Measurements from ENCODE around the gene PLK3.
"Not testable (repeated sequence)": the region's sequence is repeated elsewhere in the genome, so short reads cannot be mapped to it uniquely, and the experiment has no call there.

The PLK3 gene

DNA sequence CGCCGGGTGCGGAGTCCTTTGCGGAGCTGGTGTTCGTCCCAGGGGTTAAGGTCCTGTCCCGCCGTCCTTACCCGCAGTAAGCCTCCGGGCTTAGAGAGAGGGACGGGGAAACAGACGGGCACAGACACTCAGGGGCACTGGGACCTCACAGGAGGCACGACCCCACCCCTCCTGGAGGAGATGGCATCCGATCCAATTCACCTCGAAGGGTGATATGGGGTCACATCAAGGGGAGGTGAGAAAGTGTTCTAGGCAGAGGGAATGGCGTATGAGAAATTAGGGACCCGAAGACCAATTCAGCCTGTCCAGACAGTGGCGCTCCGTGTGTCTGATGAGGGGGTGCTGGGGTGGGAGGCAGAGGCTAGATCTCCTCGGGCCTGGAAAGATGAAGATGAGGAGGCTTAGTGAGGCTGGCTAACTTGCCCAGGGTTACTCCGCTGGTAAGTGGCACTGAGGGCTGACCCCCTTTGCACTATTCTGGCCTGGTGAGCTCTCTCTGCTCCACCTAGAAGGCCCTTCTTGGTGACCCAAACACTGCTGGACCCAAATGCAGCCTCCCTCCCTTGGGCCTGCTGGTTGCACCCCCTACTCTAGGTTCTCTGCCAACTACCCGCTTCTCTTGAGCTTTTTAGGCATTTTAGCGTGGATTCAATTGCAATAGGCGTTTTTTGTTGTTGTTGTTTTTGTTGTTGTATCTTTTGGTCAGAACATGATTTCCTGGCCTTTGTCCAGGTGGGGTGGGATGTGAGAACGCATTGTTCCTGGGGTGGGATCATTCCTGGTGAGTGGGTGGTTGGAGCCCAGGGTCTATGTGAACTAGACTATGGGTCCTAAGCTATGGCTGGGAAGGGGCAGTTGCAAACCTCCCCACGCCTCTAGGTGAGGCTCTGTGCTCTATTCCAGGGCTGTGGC, 20.4 kb downstream of the PLK3 start:
- Histone ChIP-seq H3K27ac (peak overlapping the region; percentile 91 to 98), H3K4me3 (peak overlapping the region; percentile 85)
- TF ChIP-seq, protein P1, sequence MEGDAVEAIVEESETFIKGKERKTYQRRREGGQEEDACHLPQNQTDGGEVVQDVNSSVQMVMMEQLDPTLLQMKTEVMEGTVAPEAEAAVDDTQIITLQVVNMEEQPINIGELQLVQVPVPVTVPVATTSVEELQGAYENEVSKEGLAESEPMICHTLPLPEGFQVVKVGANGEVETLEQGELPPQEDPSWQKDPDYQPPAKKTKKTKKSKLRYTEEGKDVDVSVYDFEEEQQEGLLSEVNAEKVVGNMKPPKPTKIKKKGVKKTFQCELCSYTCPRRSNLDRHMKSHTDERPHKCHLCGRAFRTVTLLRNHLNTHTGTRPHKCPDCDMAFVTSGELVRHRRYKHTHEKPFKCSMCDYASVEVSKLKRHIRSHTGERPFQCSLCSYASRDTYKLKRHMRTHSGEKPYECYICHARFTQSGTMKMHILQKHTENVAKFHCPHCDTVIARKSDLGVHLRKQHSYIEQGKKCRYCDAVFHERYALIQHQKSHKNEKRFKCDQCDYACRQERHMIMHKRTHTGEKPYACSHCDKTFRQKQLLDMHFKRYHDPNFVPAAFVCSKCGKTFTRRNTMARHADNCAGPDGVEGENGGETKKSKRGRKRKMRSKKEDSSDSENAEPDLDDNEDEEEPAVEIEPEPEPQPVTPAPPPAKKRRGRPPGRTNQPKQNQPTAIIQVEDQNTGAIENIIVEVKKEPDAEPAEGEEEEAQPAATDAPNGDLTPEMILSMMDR (IDR thresholded peaks at IDR 0.05): no peak
- DNase-seq (ENCODE audit: low spot score): no peak

DNA sequence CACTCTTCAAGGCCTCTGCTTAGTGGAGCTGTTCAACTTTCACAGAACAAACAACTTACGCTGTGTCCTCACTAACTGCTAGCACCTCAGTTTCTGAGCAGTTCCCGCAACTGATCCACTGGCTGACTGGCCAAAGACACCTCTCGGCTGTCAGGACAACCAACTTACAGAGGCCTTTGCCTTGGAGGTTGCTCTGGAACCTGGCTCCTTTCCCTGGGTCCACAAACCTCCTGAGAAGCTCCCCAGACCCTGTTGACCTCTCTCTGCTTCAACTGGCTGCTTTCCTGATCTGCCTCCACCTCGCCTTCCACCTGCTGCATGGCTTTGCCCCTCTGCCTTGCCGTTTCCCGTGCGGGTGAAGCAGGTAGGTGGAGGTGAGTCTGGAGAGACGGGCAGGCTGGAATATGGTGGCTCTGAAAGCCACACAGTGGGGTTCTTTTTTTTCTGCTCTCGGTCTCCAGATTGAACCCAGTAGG, 21.1 kb downstream of the PLK3 start:
- Histone ChIP-seq H3K4me3 (peak overlapping the region; percentile 85), H3K27ac (peak overlapping the region in 1 of 2 donors; percentile 98)
- no peak for DNase-seq (ENCODE audit: low spot score)
- TF ChIP-seq, protein P1 (IDR thresholded peaks at IDR 0.05): no peak

DNA sequence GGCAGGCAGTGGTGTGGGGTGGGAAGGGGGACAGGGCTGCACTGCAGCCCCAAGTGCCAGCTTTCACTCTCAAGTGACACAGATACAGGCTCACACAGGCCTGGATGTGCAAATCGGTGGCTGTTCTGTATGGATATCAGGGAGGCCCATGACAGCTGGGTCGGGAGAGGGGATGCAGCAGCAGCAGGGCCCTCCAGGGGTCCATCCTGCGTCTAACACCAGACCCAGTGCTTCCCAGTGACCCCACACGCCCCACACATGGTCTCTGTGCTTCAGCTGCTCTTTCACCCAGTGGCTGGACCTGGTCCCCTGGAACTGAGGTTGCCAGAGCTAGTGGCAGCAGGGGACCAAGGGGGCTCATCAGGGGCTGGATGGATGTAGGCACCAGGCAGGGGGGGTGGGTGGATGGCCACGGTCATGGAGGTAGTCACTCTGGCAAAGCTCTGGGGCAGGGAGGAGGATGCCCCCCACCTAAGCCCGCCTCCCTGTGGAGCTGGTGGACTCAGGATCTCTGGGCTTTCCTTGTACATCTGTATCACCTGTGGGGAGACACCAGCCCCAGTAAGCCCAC, 22.0 kb downstream of the PLK3 start:
- H3K27ac ChIP-seq: no peak overlapping the region
- TF ChIP-seq, protein P1 (IDR thresholded peaks at IDR 0.05): no peak
- H3K4me3 ChIP-seq: no peak overlapping the region
- DNase-seq (ENCODE audit: low spot score): no peak

DNA sequence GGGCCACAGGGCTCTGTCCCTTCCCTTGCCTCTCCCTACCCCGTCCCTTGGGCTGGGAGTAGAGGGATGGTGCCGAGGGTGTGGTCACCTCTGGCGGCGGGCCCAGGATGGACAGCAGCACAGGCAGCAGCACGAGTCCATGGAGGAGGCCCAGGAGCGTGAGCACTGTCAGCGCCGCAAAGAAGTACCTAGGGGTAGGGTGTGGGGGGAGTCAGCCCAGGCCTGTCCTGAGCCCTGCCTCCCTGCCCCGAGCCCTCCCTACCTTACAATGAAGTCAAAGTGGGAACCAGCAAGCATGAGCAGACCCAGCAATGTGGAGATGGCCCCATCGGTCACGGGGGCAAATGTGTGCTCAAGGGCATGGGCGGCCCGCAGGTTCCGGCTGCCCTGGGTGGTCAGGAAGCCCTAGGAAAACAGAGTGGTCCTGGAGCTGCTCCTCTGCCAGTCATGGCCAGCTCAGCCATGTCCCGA, 22.8 kb downstream of the PLK3 start:
- Histone ChIP-seq H3K4me3 (no peak overlapping the region), H3K27ac (peak overlapping the region in 1 of 2 donors; percentile 16)
- no peak for DNase-seq (ENCODE audit: low spot score)
- TF ChIP-seq, protein P1 (IDR thresholded peaks at IDR 0.05): no peak

DNA sequence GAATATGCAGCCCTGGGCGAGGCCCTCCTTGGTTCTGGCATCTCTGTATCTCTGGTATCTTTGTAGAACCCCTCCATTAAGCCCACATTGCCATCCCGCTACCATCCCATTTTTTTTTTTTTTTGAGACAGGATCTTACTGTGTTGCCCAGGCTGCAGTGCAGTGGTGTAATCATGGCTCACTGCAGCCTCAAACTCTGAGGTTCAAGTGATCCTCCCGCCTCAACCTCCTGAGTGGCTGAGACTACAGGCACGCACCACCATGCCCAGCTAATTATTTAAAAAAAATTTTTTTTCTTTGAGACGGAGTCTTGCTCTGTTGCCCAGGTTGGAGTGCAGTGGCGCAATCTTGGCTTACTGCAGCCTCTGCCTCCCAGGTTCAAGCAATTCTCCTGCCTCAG, 24.2 kb downstream of the PLK3 start:
- H3K27ac ChIP-seq; DNase-seq (ENCODE audit: low spot score); H3K4me3 ChIP-seq: not testable (repeated sequence)

DNA sequence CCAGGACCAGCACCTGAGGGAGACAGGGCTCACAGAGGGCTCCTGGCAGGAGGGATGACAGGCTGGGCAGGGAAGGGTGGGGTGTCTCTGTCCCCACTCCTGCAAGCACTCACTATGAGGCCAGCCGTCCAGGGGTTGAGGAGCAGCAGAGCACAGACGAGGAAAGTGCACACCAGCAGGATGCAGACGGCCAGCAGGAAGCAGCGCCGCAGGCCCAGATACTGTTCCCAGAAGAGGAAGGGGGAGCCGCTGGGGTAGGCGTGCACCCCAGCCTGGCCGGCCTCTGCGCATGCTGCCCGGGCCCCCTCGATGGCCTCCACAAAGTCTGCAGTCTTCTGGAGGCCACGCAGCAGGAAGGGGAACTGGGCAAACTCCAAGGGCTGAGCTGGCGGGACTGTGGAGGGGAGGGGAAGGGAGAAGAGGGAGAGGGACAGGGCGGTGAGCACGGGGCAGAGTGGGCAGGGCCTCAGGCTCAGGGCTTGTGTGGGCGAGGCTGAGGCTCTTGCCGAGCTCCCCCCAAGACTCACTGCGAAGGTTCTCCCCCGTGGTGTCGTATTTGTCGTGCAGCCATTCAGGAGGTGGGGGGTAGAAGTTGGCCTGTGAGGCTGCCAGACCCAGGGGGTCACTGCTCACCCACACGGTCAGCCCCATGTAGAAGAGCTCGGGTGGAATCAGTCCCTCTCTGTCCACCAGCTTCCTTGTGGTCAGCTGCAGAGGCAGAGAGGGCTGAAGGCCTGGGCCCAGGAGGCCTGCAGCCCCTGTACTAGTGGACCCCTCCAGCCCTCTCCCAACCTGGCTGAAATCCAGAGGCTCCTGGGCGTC, 26.4 kb downstream of the PLK3 start:
- TF ChIP-seq, protein P1 (IDR thresholded peaks at IDR 0.05): no peak
- H3K4me3 ChIP-seq: peak overlapping the region; percentile 42
- H3K27ac ChIP-seq: peak overlapping the region in 1 of 2 donors; percentile 69
- peak; percentile 78 for DNase-seq (ENCODE audit: low spot score)
